Breast epithelium (tissue), 3 donors: ENCODE measurements around the gene CASK.

ENCODE experiments used
- POLR2AphosphoS5 ChIP-seq, 3 donors: sonication (generic); formaldehyde crosslinking; IDR thresholded peaks; one replicate each; pipeline ENCODE4 v1.6.1; 2017; ENCODE audit warnings: antibody characterized with exemption in 3 of 3
- TF ChIP-seq, protein P1 (sequence below), 3 donors: fragments of 450-650 bp; IDR thresholded peaks; one replicate each; pipeline ENCODE4 v1.5.1; 2016 to 2017; ENCODE audit warnings: antibody characterized with exemption in 3 of 3, mild to moderate bottlenecking in 3 of 3, moderate library complexity in 3 of 3

DNA sequence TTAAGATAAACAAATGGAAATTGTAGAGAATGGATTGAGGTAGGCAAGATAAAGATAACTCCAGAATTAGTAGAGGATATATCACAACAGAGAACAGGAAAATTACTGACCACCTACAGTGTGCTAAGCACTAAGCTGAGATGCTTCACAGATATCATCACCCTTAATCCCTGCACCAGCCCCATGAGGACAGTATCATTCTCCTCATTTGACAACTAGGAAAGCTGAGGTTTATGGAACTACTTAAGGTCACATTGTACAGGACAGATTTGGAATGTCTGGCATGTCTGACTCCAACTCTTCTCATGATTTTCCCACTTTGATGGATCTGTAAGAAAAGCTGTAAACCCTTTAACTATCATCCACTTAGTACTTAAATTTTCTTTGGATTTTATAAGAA, 95.5 kb downstream of the CASK start:
- TF ChIP-seq, protein P1, sequence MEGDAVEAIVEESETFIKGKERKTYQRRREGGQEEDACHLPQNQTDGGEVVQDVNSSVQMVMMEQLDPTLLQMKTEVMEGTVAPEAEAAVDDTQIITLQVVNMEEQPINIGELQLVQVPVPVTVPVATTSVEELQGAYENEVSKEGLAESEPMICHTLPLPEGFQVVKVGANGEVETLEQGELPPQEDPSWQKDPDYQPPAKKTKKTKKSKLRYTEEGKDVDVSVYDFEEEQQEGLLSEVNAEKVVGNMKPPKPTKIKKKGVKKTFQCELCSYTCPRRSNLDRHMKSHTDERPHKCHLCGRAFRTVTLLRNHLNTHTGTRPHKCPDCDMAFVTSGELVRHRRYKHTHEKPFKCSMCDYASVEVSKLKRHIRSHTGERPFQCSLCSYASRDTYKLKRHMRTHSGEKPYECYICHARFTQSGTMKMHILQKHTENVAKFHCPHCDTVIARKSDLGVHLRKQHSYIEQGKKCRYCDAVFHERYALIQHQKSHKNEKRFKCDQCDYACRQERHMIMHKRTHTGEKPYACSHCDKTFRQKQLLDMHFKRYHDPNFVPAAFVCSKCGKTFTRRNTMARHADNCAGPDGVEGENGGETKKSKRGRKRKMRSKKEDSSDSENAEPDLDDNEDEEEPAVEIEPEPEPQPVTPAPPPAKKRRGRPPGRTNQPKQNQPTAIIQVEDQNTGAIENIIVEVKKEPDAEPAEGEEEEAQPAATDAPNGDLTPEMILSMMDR (IDR thresholded peaks at IDR 0.05) = no peak
- TF ChIP-seq POLR2AphosphoS5 (IDR thresholded peaks at IDR 0.05) = no peak
